GM19239 (cell line): ENCODE measurements around the gene H2BK1.

Source experiments
- DNase-seq: peaks from one replicate; pipeline ENCODE4 v3.0.0; 2011; ENCODE audit warnings: low spot score; ENCODE audit not compliant: insufficient read length
- FAIRE-seq: peaks from 2 replicates; lab custom pipeline; 2011; peaks lifted over from hg19 to GRCh38; lab: Jason Lieb, UNC

The H2BK1 gene

GRCh38 chr7:151210087-151210854 is at the start of gene H2BK1:
H2BK1 (minus strand) TSS chr7:151210488; CDS start chr7:151210318, 170 bp downstream.
- DNase-seq (no peak), FAIRE-seq (no peak)

GRCh38 chr7:151257990-151258389 is 47.7 kb upstream of the H2BK1 start:
- FAIRE-seq (no peak), DNase-seq (no peak)

- DNase-seq (no peak), FAIRE-seq (no peak)
These were observed 46.2 kb upstream of the H2BK1 start for GRCh38 chr7:151256410-151257045.

GRCh38 chr7:151255390-151255789 is 45.1 kb upstream of the H2BK1 start:
- DNase-seq (no peak), FAIRE-seq (no peak)

GRCh38 chr7:151254851-151255250 is 44.6 kb upstream of the H2BK1 start:
- FAIRE-seq (no peak), DNase-seq (no peak)

GRCh38 chr7:151254316-151254715 is 44.0 kb upstream of the H2BK1 start:
- DNase-seq (no peak), FAIRE-seq (no peak)

GRCh38 chr7:151252961-151253711 is 42.8 kb upstream of the H2BK1 start:
- no peak for FAIRE-seq
- DNase-seq, result no peak

GRCh38 chr7:151252561-151252835 is 42.2 kb upstream of the H2BK1 start:
- FAIRE-seq, result no peak
- DNase-seq, result no peak

GRCh38 chr7:151251689-151252560 is 41.6 kb upstream of the H2BK1 start:
- DNase-seq (no peak), FAIRE-seq (no peak)

- no peak for FAIRE-seq
These were observed 41.0 kb upstream of the H2BK1 start for GRCh38 chr7:151251328-151251688.

GRCh38 chr7:151250181-151251132 is 40.2 kb upstream of the H2BK1 start:
- no peak for FAIRE-seq
- DNase-seq, result no peak

More at GRCh38 chr7:151251328-151251688, 41.0 kb upstream of the H2BK1 start:
- no peak for DNase-seq

- DNase-seq (no peak), FAIRE-seq (no peak)
These were observed 39.4 kb upstream of the H2BK1 start for GRCh38 chr7:151249732-151250072.

- no peak for FAIRE-seq
- DNase-seq, result no peak
These were observed 38.9 kb upstream of the H2BK1 start for GRCh38 chr7:151249034-151249731.

GRCh38 chr7:151248346-151249033 is 38.2 kb upstream of the H2BK1 start, which contains the start of gene SMARCD3:
SMARCD3 (minus strand) TSS chr7:151248694; CDS start chr7:151248562, 132 bp downstream.
- DNase-seq, result no peak
- no peak for FAIRE-seq

- no peak for DNase-seq
These were observed 37.5 kb upstream of the H2BK1 start for GRCh38 chr7:151247611-151248345.

GRCh38 chr7:151246851-151247580 is 36.7 kb upstream of the H2BK1 start:
- FAIRE-seq, result no peak

More at GRCh38 chr7:151247611-151248345, 37.5 kb upstream of the H2BK1 start:
- FAIRE-seq, result no peak

More at GRCh38 chr7:151246851-151247580, 36.7 kb upstream of the H2BK1 start:
- DNase-seq, result no peak
